HCT116 (cell line): ENCODE measurements around the gene DOK7.
A peak's percentile ranks its signal among the peaks of the same experiment; 100 is the strongest.

Experiments
- RAD21 ChIP-seq: IDR thresholded peaks from 2 replicates; pipeline ENCODE4 v1.6.1; 2012; ENCODE audit warnings: low read depth, mild to moderate bottlenecking
- YY1 ChIP-seq: IDR thresholded peaks from 2 replicates; pipeline ENCODE4 v1.6.1; 2011; ENCODE audit warnings: low read length, low read depth, moderate library complexity, mild to moderate bottlenecking; ENCODE audit not compliant: insufficient replicate concordance; ENCODE audit errors: extremely low read depth
- TF ChIP-seq, protein P1 (sequence below), 3 experiments: fragments of 200-600 bp in 1 of 3; sonication (generic) in 1 of 3; IDR thresholded peaks in 2 of 3; conservative IDR thresholded peaks in 1 of 3; 2 replicates each; pipeline ENCODE4 v1.5.1; 2012 to 2017; ENCODE audit warnings: low read depth in 2 of 3, low read length in 2 of 3, antibody characterized with exemption in 1 of 3, borderline replicate concordance in 1 of 3, control low read depth in 1 of 3, mild to moderate bottlenecking in 1 of 3, mixed read lengths in 1 of 3, mixed run types in 1 of 3, moderate library complexity in 1 of 3; ENCODE audit not compliant: insufficient read depth in 1 of 3

DNA sequence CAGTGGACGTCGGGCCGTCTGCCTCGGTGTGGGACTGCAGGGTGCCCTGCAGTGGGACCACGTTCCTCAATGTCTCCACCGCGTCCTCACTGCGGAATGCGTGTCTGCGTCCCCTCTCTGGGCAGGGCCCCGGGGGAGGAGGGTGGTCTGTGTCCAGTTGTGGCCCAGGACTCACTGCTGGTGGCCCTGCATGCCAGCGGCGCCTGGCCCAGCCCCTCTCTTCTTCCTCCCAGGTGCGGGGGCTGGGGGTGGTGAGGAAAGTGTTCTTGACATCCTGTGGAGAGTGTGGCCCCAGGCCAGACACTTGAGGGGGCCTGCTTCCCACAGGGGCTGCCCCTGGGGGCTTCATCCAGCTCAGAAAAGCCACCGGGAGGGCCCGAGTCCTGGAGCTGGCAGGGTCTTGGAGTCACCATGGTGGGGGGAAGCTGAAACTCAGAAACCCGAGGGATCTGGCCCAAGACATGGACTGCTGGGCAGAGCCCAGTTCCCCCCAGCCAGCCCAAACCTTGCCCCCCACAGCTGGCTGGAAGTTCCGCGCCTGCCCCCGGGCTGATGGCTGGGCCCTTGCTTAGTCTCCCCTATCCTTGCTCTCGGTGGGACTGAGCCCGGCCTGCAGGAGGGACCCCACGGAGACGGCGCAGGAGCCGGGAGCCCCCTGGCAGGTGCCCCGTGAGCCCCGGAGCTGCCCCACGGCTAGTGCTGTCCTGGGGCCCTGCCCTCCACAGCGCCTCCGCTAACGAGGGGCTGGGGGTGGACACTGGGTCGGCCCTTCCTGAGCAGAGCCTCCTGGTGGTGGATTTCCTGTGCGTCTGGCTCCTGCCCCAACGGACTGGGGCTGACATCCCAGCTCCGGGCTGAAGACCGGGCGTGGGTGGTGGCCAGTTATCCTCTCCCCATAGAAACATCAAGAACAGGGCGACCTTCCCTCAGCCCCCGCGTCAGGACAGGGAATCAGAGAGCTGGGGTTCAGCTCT, 2.9 kb downstream of the DOK7 start:
- TF ChIP-seq RAD21 (no peak), YY1 (no peak)
- TF ChIP-seq, protein P1, sequence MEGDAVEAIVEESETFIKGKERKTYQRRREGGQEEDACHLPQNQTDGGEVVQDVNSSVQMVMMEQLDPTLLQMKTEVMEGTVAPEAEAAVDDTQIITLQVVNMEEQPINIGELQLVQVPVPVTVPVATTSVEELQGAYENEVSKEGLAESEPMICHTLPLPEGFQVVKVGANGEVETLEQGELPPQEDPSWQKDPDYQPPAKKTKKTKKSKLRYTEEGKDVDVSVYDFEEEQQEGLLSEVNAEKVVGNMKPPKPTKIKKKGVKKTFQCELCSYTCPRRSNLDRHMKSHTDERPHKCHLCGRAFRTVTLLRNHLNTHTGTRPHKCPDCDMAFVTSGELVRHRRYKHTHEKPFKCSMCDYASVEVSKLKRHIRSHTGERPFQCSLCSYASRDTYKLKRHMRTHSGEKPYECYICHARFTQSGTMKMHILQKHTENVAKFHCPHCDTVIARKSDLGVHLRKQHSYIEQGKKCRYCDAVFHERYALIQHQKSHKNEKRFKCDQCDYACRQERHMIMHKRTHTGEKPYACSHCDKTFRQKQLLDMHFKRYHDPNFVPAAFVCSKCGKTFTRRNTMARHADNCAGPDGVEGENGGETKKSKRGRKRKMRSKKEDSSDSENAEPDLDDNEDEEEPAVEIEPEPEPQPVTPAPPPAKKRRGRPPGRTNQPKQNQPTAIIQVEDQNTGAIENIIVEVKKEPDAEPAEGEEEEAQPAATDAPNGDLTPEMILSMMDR (IDR thresholded peaks at IDR 0.05 in 2 of 3, conservative IDR thresholded peaks at IDR 0.05 in 1 of 3; ENCODE audit: borderline replicate concordance in 1 of 3, insufficient read depth in 1 of 3, low read depth in 2 of 3, low read length in 2 of 3), result peak in 2 of 3 experiments; percentile 18; a peak in 1 of 6 replicates
